HepG2 (cell line): ENCODE measurements around the gene SLC44A4. TPM values are rescaled to one million over a fixed set of nuclear protein-coding genes. Genes with fewer than 3 reads are reported as not detected.

Experiments
- AHR ChIP-seq: IDR thresholded peaks from 2 replicates; pipeline ENCODE4 v1.6.1; 2018; ENCODE audit warnings: missing genetic modification reagents, missing compliant biosample characterization
- ATF1 ChIP-seq: IDR thresholded peaks from 2 replicates; pipeline ENCODE4 v1.6.1; 2016; ENCODE audit warnings: mild to moderate bottlenecking, control low read depth
- CTCF ChIP-seq: sonication (generic); formaldehyde crosslinking; IDR thresholded peaks from 2 replicates; pipeline ENCODE4 v1.5.0; 2020; ENCODE audit warnings: mild to moderate bottlenecking, missing genetic modification reagents, moderate library complexity
- FOXC1 ChIP-seq: sonication (generic); formaldehyde crosslinking; IDR thresholded peaks from 2 replicates; pipeline ENCODE4 v1.8.0; 2022; ENCODE audit warnings: mild to moderate bottlenecking, missing genetic modification reagents, borderline replicate concordance
- KMT2A ChIP-seq: sonication (generic); formaldehyde crosslinking; IDR thresholded peaks from 2 replicates; pipeline ENCODE4 v1.4.0; 2020; ENCODE audit warnings: missing genetic modification reagents
- MBNL3 ChIP-seq: fragments of 250-450 bp; sonication (Bioruptor Pico); conservative IDR thresholded peaks from 2 replicates; pipeline ENCODE4 v1.8.0; 2022; ENCODE audit warnings: mild to moderate bottlenecking, inconsistent platforms
- NFYC ChIP-seq: IDR thresholded peaks from 2 replicates; pipeline ENCODE4 v1.6.1; 2016; ENCODE audit warnings: missing genetic modification reagents, missing compliant biosample characterization
- RFXAP ChIP-seq: sonication (generic); formaldehyde crosslinking; IDR thresholded peaks from 2 replicates; pipeline ENCODE4 v1.4.0; 2020; ENCODE audit warnings: missing genetic modification reagents, borderline replicate concordance
- SIX4 ChIP-seq: sonication (generic); formaldehyde crosslinking; IDR thresholded peaks from 2 replicates; pipeline ENCODE4 v1.4.0; 2020; ENCODE audit warnings: missing genetic modification reagents
- THRA ChIP-seq: sonication (generic); formaldehyde crosslinking; IDR thresholded peaks from 2 replicates; pipeline ENCODE4 v1.4.0; 2020; ENCODE audit warnings: missing genetic modification reagents, borderline replicate concordance
- ZHX2 ChIP-seq, 2 experiments: sonication (generic) in 1 of 2; formaldehyde crosslinking in 1 of 2; IDR thresholded peaks; 2 replicates each; pipeline versions ENCODE4 v1.6.1 to v1.9.0; 2014 to 2022; ENCODE audit warnings: antibody characterized with exemption in 1 of 2, borderline replicate concordance in 1 of 2, inconsistent platforms in 1 of 2, low read depth in 1 of 2, missing genetic modification reagents in 1 of 2
- ZNF609 ChIP-seq: sonication (generic); formaldehyde crosslinking; IDR thresholded peaks from 2 replicates; pipeline ENCODE4 v1.4.0; 2020; ENCODE audit warnings: mild to moderate bottlenecking, missing genetic modification reagents, borderline replicate concordance
- polyA plus RNA-seq, 8 experiments: library from polyadenylated mRNA; depleted of rRNA in 3 of 8; stranded (reverse) in 7 of 8; unstranded in 1 of 8; fragments of >200 nt; fragmentation: Illumina TruSeq in 4 of 8; extraction: Trizol in 4 of 8; gene quantifications; 2 replicates each; pipeline versions ENCODE4 v1.2.1 to v1.2.3, GENCODE V29; 2011 to 2016; ENCODE audit warnings: low read depth in 4 of 8, missing spikeins in 1 of 8, mixed read lengths in 1 of 8; ENCODE audit not compliant: insufficient read depth in 1 of 8
- total RNA-seq, 5 experiments: library from RNA; depleted of rRNA; stranded (reverse); fragments of >200 nt; fragmentation: Illumina TruSeq; extraction: Trizol; gene quantifications; 2 replicates each; pipeline ENCODE4 v1.2.3, GENCODE V29; 2016; ENCODE audit warnings: low read depth in 1 of 5

Gene SLC44A4
- total and polyA plus RNA-seq, 2 of the 13 experiments (the other 11 are each of a cell fraction or from before 2014, with no cell fraction given) = 3.5 to 5.9 TPM

GRCh38 chr6:31877651-31878161, 1.1 kb downstream of the SLC44A4 start (continued):
- peak; percentile 30; the same call in 1 of the 2 replicates for TF ChIP-seq CTCF (CRISPR knock-in tag)
- peak; percentile 78; the same call in 1 of the 2 replicates for TF ChIP-seq SIX4
- TF ChIP-seq ZNF609 (CRISPR knock-in tag) = peak; percentile 63; the same call in 1 of the 2 replicates
- TF ChIP-seq THRA (CRISPR knock-in tag) = peak; percentile 37; the same call in 1 of the 2 replicates
- TF ChIP-seq NFYC (CRISPR knock-in tag) = peak; percentile 79
- TF ChIP-seq RFXAP (CRISPR knock-in tag) = no peak
- no peak for TF ChIP-seq ZHX2 (IDR thresholded peaks at IDR 0.05; ENCODE audit: low read depth)
- TF ChIP-seq ZHX2 (CRISPR knock-in tag; IDR thresholded peaks at IDR 0.05; ENCODE audit: borderline replicate concordance) = no peak
- TF ChIP-seq AHR (CRISPR knock-in tag) = no peak
- no peak for TF ChIP-seq ATF1 (CRISPR knock-in tag)
- no peak for TF ChIP-seq FOXC1
- peak; percentile 15; the same call in 1 of the 2 replicates for TF ChIP-seq KMT2A (CRISPR knock-in tag)
- no peak for TF ChIP-seq MBNL3 (CRISPR knock-in tag)
